ENCODE results near the gene C1QC.
"Not testable (repeated sequence)": the region's sequence is repeated elsewhere in the genome, so short reads cannot be mapped to it uniquely, and the experiment has no call there.

C1QC gene

GRCh38 chr1:22651941-22652856 is 8.8 kb downstream of the C1QC start:
- DNase-seq: no peak

- no peak for DNase-seq
Observed at GRCh38 chr1:22652881-22653316, 9.5 kb downstream of the C1QC start, which contains the start of gene C1QB. Gene C1QB, plus strand, starts transcription at chr1:22653236. Its CDS starts 6,227 bp downstream, at chr1:22659463.

GRCh38 chr1:22654692-22655091 is 11.3 kb downstream of the C1QC start:
- no peak for DNase-seq

GRCh38 chr1:22658385-22659163 is 15.1 kb downstream of the C1QC start:
- DNase-seq: no peak

- DNase-seq: no peak
Observed at GRCh38 chr1:22660716-22661241, 17.3 kb downstream of the C1QC start.

GRCh38 chr1:22661880-22662279 is 18.4 kb downstream of the C1QC start:
- no peak for DNase-seq

- no peak for DNase-seq
Observed at GRCh38 chr1:22662318-22662717, 18.9 kb downstream of the C1QC start.

GRCh38 chr1:22662986-22663408 is 19.6 kb downstream of the C1QC start:
- DNase-seq: no peak

- no peak for DNase-seq
Observed at GRCh38 chr1:22665752-22666151, 22.3 kb downstream of the C1QC start.

- no peak for DNase-seq
Observed at GRCh38 chr1:22666412-22666811, 23.0 kb downstream of the C1QC start.

- not testable (repeated sequence) for DNase-seq
Observed at GRCh38 chr1:22668840-22669239, 25.4 kb downstream of the C1QC start.

GRCh38 chr1:22670352-22670975 is 27.0 kb downstream of the C1QC start:
- DNase-seq: no peak

- DNase-seq: no peak
Observed at GRCh38 chr1:22671999-22672398, 28.6 kb downstream of the C1QC start.

GRCh38 chr1:22673486-22674409 is 30.3 kb downstream of the C1QC start:
- DNase-seq: peak; percentile 44

GRCh38 chr1:22674410-22674749 is 30.9 kb downstream of the C1QC start:
- DNase-seq: no peak

- not testable (repeated sequence) for DNase-seq
Observed at GRCh38 chr1:22676151-22676550, 32.7 kb downstream of the C1QC start.

GRCh38 chr1:22676916-22677583 is 33.6 kb downstream of the C1QC start:
- DNase-seq: no peak

GRCh38 chr1:22677931-22678896 is 34.8 kb downstream of the C1QC start:
- no peak for DNase-seq

- DNase-seq: no peak
Observed at GRCh38 chr1:22680726-22681125, 37.3 kb downstream of the C1QC start.
